ENCODE results near the gene GCSAM. TPM values are rescaled to one million over a fixed set of nuclear protein-coding genes. Genes with fewer than 3 reads are reported as not detected.

The GCSAM gene
- total RNA-seq, 1 donor from 2014 or later = not detected

DNA sequence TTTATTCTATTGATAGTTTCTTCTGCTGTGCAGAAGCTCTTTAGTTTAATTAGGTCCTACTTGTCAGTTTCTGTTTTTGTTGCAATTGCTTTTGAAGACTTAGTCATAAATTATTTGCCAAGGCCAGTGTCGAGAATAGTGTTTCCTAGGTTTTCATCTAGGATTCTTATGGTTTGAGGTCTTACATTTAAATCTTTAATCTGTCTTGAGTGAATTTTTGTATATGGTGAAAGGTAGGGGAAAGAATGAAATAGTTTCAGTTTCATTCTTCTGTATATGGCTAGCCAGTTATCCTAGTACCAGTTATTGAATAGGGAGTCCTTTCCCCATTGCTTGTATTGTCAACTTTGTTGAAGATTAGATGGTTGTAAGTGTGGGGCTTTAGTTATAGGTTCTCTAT lies 10.6 kb upstream of the GCSAM start:
- TF ChIP-seq, protein P1, sequence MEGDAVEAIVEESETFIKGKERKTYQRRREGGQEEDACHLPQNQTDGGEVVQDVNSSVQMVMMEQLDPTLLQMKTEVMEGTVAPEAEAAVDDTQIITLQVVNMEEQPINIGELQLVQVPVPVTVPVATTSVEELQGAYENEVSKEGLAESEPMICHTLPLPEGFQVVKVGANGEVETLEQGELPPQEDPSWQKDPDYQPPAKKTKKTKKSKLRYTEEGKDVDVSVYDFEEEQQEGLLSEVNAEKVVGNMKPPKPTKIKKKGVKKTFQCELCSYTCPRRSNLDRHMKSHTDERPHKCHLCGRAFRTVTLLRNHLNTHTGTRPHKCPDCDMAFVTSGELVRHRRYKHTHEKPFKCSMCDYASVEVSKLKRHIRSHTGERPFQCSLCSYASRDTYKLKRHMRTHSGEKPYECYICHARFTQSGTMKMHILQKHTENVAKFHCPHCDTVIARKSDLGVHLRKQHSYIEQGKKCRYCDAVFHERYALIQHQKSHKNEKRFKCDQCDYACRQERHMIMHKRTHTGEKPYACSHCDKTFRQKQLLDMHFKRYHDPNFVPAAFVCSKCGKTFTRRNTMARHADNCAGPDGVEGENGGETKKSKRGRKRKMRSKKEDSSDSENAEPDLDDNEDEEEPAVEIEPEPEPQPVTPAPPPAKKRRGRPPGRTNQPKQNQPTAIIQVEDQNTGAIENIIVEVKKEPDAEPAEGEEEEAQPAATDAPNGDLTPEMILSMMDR (conservative IDR thresholded peaks at IDR 0.05; ENCODE audit: low read depth, low read length) = no peak
- no peak for DNase-seq (ENCODE audit: low read depth)
- H3K4me3 ChIP-seq (ENCODE audit: low read depth, low read length) = no peak overlapping the region

DNA sequence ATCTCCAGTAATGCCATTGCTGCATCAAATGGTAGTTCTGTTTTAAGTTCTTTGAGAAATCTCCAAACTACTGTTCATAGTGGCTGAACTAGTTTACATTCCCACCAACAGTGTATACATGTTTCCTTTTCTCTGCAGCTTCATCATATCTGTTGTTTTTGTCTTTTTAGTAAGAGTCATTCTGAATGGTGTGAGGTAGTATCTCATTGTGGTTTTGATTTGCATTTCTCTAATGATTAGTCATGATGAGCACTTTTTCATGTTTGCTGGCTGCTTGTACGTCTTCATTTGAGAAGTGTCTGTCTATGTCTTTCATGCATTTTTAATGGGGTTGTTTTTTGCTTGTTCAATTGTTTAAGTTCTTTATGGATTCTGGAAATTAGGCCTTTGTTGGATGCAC lies 10.2 kb upstream of the GCSAM start:
- H3K4me3 ChIP-seq (ENCODE audit: low read depth, low read length) = no peak overlapping the region
- TF ChIP-seq, protein P1 (conservative IDR thresholded peaks at IDR 0.05; ENCODE audit: low read depth, low read length) = no peak
- no peak for DNase-seq (ENCODE audit: low read depth)

DNA sequence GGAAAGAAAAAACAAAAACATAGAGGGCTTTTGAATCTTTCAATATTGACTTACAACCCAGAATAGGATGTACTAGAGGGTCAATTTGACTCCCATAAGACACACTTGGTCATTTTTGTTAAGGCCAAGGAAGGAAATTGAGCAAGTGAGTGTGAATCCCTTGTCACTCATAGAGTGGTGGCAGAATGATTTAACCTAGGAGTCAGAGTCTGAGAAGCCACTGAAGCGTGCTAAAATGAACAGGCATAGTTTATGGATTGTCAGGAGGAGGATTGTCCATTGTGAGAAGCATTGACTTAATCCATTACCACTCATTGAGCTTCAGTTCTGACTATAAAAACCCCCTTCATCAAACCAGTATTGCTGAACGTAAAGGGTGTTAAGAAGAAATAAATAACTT lies 8.2 kb upstream of the GCSAM start:
- DNase-seq (ENCODE audit: low read depth) = no peak
- H3K4me3 ChIP-seq (ENCODE audit: low read depth, low read length) = no peak overlapping the region
- TF ChIP-seq, protein P1 (conservative IDR thresholded peaks at IDR 0.05; ENCODE audit: low read depth, low read length) = no peak

DNA sequence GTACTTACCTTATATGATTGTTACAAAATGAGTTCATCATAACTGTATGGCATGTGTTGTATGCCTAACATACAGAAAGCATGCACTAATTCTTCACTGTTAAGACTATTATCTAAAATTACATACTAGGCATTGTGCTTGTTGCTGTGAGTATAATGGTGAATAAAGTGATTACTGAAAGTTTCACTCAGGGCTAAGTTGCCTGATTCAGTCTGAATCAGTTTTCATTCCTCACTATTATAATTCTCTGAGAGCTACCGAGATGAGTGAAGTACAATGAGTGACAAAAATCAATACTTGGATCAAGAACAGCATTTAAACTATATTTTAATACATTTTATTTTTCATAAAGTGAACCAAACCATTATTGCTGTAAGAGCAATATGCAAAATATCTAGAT lies 7.5 kb upstream of the GCSAM start:
- no peak overlapping the region for H3K4me3 ChIP-seq (ENCODE audit: low read depth, low read length)
- DNase-seq (ENCODE audit: low read depth) = no peak
- TF ChIP-seq, protein P1 (conservative IDR thresholded peaks at IDR 0.05; ENCODE audit: low read depth, low read length) = no peak

DNA sequence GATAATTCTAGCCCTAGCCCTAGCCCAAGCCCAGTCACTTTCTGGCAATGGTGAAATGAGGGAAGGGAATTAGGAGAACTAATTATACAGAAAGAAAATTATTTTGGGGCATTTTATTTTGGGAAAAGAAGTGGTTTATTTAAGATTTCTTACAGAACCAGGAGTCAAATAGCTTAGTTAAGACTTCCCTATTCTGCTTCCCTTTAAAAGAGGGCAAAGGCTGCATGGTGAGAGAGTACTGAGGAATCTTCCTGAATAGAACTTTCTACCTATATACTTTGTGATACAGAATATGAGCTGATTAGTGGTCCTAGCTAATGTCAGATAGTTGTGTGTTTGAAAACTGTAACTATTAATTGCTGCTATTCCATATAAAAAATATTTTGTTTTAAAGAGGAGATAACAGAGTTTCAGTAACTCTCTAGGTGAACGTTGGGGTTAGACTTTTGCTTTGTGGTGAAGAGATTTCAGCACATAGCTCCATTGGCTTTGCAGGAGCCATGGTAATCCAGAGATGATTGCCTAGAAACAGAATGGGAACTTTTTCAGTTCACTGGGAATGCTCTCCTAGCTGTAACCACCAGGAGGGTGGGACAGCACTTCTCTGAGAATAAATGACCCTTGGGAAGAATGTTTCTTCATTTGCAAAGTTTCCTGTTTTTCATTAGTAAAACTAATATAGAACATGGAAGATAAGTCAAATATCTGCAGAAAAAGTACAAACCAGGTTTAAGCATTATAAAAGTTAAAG lies 5.3 kb upstream of the GCSAM start:
- no peak overlapping the region for H3K4me3 ChIP-seq (ENCODE audit: low read depth, low read length)
- DNase-seq (ENCODE audit: low read depth) = no peak
- TF ChIP-seq, protein P1 (conservative IDR thresholded peaks at IDR 0.05; ENCODE audit: low read depth, low read length) = no peak

DNA sequence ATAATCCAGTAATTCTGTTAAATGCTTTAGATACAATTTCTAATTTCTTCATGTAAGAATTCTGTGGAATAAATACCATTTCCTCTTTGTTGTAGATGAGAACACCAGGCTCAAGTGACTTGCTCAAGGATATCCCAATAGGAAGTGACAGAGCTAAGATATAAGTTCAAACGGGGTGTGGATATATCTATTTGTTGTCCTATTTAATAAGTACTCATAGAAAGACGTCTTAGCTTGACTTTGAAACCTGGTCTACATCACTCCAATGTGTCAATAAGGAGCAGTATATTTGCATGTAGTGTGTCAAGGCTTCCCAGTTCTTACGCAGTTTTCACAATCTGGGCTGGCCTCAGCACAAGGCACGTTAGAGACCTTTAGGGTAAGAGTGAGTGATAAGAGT lies 4.7 kb upstream of the GCSAM start:
- no peak for DNase-seq (ENCODE audit: low read depth)
- no peak overlapping the region for H3K4me3 ChIP-seq (ENCODE audit: low read depth, low read length)
- TF ChIP-seq, protein P1 (conservative IDR thresholded peaks at IDR 0.05; ENCODE audit: low read depth, low read length) = no peak
